Measurements from ENCODE around the gene SGCD. TPM values are rescaled to one million over a fixed set of nuclear protein-coding genes. Genes with fewer than 3 reads are reported as not detected.

The SGCD gene
- total and polyA plus RNA-seq, 9 of the 15 experiments (the other 6 are each of a cell fraction or from before 2014, with no cell fraction given) = not detected

DNA sequence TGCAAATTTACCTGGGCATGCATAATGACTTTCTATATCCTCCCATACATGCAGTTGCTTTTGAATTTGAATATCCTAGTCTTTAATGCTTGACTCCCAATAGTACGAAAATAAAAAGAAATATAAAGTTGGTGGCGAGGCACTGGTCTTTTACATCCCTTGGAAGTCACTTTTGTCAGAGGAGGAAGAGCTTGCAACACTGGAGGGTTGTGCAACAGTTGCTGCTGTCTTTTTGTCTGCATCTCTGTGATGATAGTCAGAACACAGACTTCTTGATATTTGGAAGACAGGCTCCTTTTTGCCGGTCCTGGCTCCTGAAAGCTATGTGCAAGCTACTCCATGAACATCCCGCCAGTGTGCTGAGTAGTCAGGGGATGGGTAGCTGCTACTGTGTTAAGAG lies 16.8 kb upstream of the SGCD start (continued):
- TF ChIP-seq RBM14 (IDR thresholded peaks at IDR 0.05; ENCODE audit: borderline replicate concordance, insufficient read depth, low read depth, low read length) (no peak), POLR3G (IDR thresholded peaks at IDR 0.05; ENCODE audit: extremely low read depth, insufficient read length, insufficient replicate concordance) (no peak), SIN3B (IDR thresholded peaks at IDR 0.05; ENCODE audit: low read depth) (no peak), POU5F1 (IDR thresholded peaks at IDR 0.05; ENCODE audit: borderline replicate concordance, low read depth, low read length, partially characterized antibody) (no peak), ZNF175 (CRISPR knock-in tag; IDR thresholded peaks at IDR 0.05; ENCODE audit: low read depth) (no peak)
- TF ChIP-seq, protein P1, sequence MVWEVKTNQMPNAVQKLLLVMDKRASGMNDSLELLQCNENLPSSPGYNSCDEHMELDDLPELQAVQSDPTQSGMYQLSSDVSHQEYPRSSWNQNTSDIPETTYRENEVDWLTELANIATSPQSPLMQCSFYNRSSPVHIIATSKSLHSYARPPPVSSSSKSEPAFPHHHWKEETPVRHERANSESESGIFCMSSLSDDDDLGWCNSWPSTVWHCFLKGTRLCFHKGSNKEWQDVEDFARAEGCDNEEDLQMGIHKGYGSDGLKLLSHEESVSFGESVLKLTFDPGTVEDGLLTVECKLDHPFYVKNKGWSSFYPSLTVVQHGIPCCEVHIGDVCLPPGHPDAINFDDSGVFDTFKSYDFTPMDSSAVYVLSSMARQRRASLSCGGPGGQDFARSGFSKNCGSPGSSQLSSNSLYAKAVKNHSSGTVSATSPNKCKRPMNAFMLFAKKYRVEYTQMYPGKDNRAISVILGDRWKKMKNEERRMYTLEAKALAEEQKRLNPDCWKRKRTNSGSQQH (CRISPR knock-in tag; IDR thresholded peaks at IDR 0.05) = no peak

DNA sequence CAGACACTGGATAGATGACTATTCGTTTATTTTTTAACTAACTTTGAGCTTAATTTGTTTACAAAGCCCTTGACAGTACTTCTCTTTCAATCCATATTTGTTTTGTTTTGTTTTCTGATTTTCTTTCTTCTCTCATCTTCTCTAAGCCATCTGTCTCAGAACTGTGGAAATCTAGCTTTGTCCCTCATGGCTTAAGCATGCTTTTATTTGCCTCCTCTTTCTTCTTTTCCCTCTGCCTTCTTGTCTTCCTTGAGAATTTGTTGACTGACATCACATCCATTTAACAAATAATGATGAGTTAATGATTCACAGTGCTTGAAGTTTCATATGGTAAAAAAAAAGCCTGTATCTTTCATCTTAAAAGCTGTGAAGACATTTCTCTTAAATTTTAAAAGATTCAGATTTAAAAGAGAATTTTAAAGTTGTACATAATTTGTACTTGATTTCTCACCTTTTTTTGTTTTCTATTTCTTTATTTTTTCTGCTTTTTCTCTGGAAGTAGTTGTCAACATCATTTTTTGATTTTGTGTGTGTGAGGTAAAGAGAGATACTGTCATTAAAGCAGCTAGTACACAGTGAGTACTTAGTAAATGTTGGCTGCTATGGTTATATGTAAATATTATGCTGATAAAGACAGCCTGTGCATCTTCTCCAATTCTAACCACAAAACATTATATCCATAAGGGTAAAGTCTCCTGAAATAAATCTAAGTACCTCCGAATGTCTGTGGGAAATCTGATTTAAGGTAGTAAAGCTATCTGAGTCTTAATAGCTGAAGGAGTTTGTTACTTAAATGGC lies 13.9 kb upstream of the SGCD start:
- H2AFZ ChIP-seq (ENCODE audit: low read depth, low read length) = no peak overlapping the region
- ChIA-PET CTCF (ENCODE audit: low intra/inter-chr PET ratio) (no interaction called here), POLR2A (no interaction called here)
- H3K79me2 ChIP-seq (ENCODE audit: control insufficient read depth, insufficient read depth, low read length) = no peaks in the 10 kb centered on the region
- no peaks in the 10 kb centered on the region for H3K36me3 ChIP-seq (ENCODE audit: control insufficient read depth, insufficient read depth, low read length)
- intact Hi-C loops (cut with micrococcal nuclease) = no loop called here
- DNase-seq (ENCODE audit: extremely low read depth in 1 of 4, low spot score in 3 of 4) (no peak), FAIRE-seq (no peak), ATAC-seq (no peak)
- H3K9me3 ChIP-seq (replicated peaks; ENCODE audit: control insufficient read depth, insufficient read depth, low read depth, low read length) = no peaks in the 10 kb centered on the region
- no TSS peak for BruUV-seq (replicated peaks)
- in situ Hi-C loops (cut with MboI) = no loop called here
- H3K4me1 ChIP-seq (replicated peaks in 1 of 2; ENCODE audit: control insufficient read depth in 2 of 2, insufficient read depth in 2 of 2, low read length in 2 of 2) = no peaks in the 10 kb centered on the region
- WGBS (ENCODE audit: insufficient coverage, low coverage, missing lambda C conversion rate) = 0% methylated on average over 2 of the region's 2 CpGs
- no peaks in the 10 kb centered on the region for H3K27me3 ChIP-seq (ENCODE audit: control insufficient read depth in 2 of 2, insufficient read depth in 2 of 2, low read length in 2 of 2)
- no peak overlapping the region for H3K27ac ChIP-seq (ENCODE audit: extremely low read depth, low read depth, low read length)
- no peak overlapping the region for H3K4me2 ChIP-seq (ENCODE audit: insufficient read depth, low read length)
- no peak overlapping the region for H3K4me3 ChIP-seq
- TF ChIP-seq ZNF12 (CRISPR knock-in tag; IDR thresholded peaks at IDR 0.05) (no peak), ZNF174 (CRISPR knock-in tag; IDR thresholded peaks at IDR 0.05) (no peak), BRD4 (IDR thresholded peaks at IDR 0.05) (no peak), BHLHE40 (IDR thresholded peaks at IDR 0.05; ENCODE audit: low read length) (no peak), TAF15 (IDR thresholded peaks at IDR 0.05; ENCODE audit: low read depth, low read length) (no peak), SMARCE1 (IDR thresholded peaks at IDR 0.05) (no peak), RCOR1 (IDR thresholded peaks at IDR 0.05; ENCODE audit: borderline replicate concordance in 1 of 2, low read depth in 2 of 2, low read length in 2 of 2) (no peak), ZNF699 (CRISPR knock-in tag; IDR thresholded peaks at IDR 0.05; ENCODE audit: insufficient replicate concordance) (no peak), CAMTA2 (CRISPR knock-in tag; conservative IDR thresholded peaks at IDR 0.05) (no peak)
- TF ChIP-seq, protein P2, sequence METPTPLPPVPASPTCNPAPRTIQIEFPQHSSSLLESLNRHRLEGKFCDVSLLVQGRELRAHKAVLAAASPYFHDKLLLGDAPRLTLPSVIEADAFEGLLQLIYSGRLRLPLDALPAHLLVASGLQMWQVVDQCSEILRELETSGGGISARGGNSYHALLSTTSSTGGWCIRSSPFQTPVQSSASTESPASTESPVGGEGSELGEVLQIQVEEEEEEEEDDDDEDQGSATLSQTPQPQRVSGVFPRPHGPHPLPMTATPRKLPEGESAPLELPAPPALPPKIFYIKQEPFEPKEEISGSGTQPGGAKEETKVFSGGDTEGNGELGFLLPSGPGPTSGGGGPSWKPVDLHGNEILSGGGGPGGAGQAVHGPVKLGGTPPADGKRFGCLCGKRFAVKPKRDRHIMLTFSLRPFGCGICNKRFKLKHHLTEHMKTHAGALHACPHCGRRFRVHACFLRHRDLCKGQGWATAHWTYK (CRISPR knock-in tag; IDR thresholded peaks at IDR 0.05) = no peak
- TF ChIP-seq, protein P3, sequence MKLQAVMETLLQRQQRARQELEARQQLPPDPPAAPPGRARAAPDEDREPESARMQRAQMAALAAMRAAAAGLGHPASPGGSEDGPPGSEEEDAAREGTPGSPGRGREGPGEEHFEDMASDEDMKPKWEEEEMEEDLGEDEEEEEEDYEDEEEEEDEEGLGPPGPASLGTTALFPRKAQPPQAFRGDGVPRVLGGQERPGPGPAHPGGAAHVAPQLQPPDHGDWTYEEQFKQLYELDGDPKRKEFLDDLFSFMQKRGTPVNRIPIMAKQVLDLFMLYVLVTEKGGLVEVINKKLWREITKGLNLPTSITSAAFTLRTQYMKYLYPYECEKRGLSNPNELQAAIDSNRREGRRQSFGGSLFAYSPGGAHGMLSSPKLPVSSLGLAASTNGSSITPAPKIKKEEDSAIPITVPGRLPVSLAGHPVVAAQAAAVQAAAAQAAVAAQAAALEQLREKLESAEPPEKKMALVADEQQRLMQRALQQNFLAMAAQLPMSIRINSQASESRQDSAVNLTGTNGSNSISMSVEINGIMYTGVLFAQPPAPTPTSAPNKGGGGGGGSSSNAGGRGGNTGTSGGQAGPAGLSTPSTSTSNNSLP (IDR thresholded peaks at IDR 0.05; ENCODE audit: borderline replicate concordance, low read depth, low read length) = no peak
- no peaks in the 10 kb centered on the region for H3K9me1 ChIP-seq (ENCODE audit: control insufficient read depth, insufficient read depth, low read length)
- no peaks in the 10 kb centered on the region for H4K20me1 ChIP-seq (replicated peaks; ENCODE audit: control insufficient read depth, insufficient read depth, low read length)
- no peak overlapping the region for H3K9ac ChIP-seq (ENCODE audit: insufficient read depth in 1 of 2, low read depth in 2 of 2, low read length in 2 of 2)
